Measurements from ENCODE around the gene GPR39.

Gene GPR39

GRCh38 chr2:132607426-132608090, 191.0 kb downstream of the GPR39 start:
- DNase-seq = no peak

GRCh38 chr2:132608311-132608710, 191.7 kb downstream of the GPR39 start:
- no peak for DNase-seq

GRCh38 chr2:132609101-132609890, 192.7 kb downstream of the GPR39 start:
- DNase-seq = no peak

- DNase-seq = no peak
Observed at GRCh38 chr2:132611719-132612118, 195.1 kb downstream of the GPR39 start.

GRCh38 chr2:132615329-132616085, 198.9 kb downstream of the GPR39 start:
- no peak for DNase-seq

GRCh38 chr2:132617989-132618388, 201.4 kb downstream of the GPR39 start:
- no peak for DNase-seq

GRCh38 chr2:132618734-132619133, 202.1 kb downstream of the GPR39 start:
- DNase-seq = no peak

GRCh38 chr2:132620115-132620514, 203.5 kb downstream of the GPR39 start:
- no peak for DNase-seq

GRCh38 chr2:132621131-132621875, 204.7 kb downstream of the GPR39 start:
- DNase-seq = no peak

GRCh38 chr2:132623096-132623839, 206.7 kb downstream of the GPR39 start:
- DNase-seq = no peak

- DNase-seq = no peak
Observed at GRCh38 chr2:132627536-132627935, 210.9 kb downstream of the GPR39 start.

- no peak for DNase-seq
Observed at GRCh38 chr2:132632000-132632649, 215.5 kb downstream of the GPR39 start.

- no peak for DNase-seq
Observed at GRCh38 chr2:132633635-132634034, 217.0 kb downstream of the GPR39 start.

GRCh38 chr2:132636346-132636745, 219.7 kb downstream of the GPR39 start:
- DNase-seq = no peak

- peak; percentile 28 for DNase-seq
Observed at GRCh38 chr2:132638313-132639040, 221.9 kb downstream of the GPR39 start.

GRCh38 chr2:132640116-132640515, 223.5 kb downstream of the GPR39 start:
- no peak for DNase-seq

GRCh38 chr2:132641819-132642218, 225.2 kb downstream of the GPR39 start:
- DNase-seq = no peak

GRCh38 chr2:132642415-132642814, 225.8 kb downstream of the GPR39 start:
- DNase-seq = no peak

GRCh38 chr2:132645176-132645575, 228.6 kb downstream of the GPR39 start:
- no peak for DNase-seq

GRCh38 chr2:132645722-132646539, 229.3 kb downstream of the GPR39 start:
- no peak for DNase-seq
